EL (cell line): ENCODE results near the gene GPC1.
"Not testable (repeated sequence)": the region's sequence is repeated elsewhere in the genome, so short reads cannot be mapped to it uniquely, and the experiment has no call there.

Experiments
- DNase-seq: peaks from one replicate; pipeline ENCODE4 v3.0.0-alpha.2; 2016

GPC1 gene, protein sequence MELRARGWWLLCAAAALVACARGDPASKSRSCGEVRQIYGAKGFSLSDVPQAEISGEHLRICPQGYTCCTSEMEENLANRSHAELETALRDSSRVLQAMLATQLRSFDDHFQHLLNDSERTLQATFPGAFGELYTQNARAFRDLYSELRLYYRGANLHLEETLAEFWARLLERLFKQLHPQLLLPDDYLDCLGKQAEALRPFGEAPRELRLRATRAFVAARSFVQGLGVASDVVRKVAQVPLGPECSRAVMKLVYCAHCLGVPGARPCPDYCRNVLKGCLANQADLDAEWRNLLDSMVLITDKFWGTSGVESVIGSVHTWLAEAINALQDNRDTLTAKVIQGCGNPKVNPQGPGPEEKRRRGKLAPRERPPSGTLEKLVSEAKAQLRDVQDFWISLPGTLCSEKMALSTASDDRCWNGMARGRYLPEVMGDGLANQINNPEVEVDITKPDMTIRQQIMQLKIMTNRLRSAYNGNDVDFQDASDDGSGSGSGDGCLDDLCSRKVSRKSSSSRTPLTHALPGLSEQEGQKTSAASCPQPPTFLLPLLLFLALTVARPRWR

DNA sequence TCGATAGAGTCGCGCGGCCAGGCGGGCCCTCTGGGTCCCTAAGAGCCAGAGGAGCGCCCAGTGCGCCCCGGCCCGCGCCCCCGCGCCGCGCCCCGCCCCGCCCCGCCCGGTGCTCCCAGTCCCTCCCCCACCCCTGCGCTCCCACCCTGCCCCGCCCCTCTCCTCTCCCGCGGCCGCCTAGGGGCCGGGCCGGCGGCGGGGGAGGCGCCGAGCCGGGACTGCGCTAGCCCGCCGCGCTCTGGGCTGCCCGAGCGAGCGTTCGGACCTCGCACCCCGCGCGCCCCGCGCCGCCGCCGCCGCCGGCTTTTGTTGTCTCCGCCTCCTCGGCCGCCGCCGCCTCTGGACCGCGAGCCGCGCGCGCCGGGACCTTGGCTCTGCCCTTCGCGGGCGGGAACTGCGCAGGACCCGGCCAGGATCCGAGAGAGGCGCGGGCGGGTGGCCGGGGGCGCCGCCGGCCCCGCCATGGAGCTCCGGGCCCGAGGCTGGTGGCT is at the start of gene GPC1:
TSS of gene GPC1 (plus strand) at position 207 of the 491 bp plus-strand sequence. CDS start at position 463, 256 bp downstream.
- peak; percentile 82 for DNase-seq

DNA sequence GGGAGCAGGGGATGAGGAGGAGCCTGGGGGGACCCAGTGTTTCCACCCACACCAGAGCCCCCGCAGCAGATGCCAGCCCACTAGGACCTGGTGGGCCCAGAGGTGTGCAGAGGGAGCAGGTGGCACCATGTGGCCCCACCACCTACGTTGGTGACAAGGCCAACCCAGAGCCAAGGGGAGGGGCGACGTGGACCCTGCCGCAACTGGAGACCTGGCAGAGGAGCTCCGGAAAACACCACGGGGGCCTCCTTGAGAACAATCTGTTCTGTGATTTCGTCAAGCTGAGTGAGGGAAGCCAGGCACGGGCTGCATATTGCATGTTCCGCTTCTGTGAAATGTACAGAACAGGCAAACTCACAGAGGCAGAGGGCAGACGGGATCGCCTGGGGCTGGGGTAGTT is 49.1 kb upstream of the GPC1 start:
- DNase-seq, result no peak

DNA sequence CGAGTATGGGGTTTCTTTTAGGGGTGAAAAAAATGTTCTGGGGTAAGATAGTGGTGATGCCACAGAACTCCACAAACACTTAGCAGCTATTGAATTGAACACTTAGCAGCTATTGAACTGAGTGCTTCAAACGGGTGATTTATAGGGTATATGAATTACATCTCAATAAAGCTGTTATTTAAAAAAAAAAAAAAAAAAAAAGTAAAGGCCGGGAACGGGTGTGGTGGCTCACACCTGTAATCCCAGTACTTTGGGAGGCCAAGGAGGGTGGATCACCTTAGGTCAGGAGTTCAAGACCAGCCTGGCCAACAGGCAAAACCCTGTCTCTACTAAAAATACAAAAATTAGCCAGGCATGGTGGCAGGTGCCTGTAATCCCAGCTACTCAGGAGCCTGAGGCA is 48.7 kb upstream of the GPC1 start:
- not testable (repeated sequence) for DNase-seq

DNA sequence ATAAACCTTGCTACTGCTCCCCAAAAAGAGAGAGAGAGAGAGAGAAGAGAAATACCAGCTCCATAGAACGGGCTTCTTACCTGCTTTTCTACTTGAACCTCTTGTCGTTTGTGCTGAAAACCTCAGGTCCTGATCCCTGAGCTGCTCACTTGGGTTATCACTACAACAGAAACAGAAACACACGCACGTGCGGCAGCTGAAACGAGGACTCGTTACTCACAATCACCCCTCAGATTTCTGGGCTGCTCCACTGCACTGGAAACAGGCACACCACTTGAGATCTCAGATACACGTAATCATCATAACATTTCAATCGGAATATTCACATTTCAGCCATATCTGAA is 48.2 kb upstream of the GPC1 start:
- DNase-seq, result no peak

DNA sequence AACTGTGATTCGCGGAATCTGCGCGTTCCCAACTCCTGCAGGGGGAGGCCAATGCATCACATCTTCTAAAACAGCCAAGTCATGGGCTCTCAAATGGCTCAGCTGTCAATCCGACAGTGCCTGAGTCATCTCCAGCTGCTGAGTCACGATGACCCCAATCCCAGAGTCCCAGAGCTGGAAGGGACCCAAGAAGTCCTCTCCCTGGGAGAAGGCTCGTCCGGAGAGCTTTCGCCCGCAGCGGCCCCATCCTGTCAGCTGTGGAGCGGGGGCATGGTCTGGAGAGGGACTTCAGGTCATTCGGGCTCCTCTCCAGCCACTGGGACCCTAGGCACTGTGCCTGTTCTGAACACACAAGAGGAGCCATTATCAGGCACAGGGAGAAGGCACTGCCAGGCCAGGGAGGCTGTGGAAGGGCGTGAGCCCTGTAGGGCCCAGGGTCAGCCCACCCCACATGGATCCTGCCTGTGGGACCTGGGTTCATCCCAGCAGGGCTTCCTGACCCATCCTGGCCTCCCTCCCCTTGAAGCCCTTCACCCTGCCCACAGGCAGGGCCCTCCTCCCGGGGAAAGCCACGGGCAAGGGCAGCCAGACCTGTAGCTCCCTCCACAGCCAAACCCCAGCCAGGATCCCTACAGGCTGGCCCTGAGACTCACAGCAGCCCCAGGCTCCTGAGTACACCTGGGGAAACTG is 47.6 kb upstream of the GPC1 start:
- DNase-seq, result peak; percentile 98

DNA sequence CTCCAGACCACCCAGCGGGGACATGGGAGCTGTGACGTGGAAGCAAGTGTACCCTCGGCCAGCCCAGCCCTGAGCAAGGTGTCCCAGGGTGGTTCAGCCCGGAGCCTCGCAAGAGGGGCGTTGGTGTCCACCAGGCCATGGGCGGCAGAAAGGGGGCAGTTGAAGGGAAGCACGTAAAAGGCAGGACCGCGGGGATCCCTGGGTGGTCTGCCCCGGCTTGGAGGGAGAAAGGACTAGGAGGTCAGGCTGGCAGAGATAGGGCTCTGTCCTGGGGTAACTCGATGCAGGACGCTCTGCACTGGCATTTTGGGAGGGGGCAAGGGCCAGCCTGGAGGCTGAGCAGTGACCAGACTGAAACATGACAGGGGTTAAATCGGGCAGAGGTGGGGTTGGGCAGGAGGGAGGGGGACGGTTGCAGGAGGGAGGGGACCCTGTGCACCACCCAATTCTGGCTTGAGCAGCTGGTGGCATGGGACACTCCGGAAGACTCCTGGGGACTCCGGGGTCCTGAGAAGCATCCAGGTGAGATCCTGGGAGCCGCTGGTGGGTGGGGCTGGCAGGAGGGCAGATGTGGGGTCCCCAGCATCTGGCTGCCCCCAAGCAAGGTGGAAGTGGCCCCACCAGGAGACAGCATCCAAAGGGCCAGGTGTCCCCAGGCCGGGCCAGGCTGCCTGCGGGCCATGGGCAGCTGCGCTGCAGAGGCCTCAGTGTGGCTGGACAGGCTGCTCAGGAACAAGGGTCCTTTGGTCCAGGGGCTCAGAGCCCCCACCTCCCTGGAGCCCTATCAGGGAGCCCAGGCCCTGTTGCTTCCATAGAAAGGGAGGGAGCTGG is 46.8 kb upstream of the GPC1 start:
- no peak for DNase-seq

DNA sequence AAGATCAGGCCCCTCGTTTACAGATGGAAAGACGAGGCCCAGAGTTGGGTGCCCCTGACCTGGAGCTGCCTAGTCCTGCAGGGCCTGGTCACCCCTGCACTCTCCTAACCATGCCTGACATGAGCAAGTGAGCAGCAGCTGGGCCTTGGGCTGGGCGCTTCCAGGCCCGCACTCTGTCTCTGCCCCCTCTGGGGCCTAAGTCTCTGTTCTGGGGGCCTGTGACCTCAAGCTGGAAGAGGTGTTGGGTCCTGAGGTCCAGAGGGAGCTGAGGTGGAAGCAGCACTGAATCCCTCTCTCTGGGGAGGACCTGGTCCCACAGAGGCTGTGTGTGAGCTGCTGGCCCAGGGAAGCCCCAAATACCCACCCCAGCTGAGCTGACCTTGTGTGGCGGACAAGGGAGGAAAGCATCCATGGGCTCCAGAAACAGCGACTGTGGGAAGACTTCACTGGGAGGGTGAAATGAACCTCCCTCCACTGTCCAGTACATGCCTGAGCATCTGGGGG is 46.1 kb upstream of the GPC1 start:
- DNase-seq, result no peak

DNA sequence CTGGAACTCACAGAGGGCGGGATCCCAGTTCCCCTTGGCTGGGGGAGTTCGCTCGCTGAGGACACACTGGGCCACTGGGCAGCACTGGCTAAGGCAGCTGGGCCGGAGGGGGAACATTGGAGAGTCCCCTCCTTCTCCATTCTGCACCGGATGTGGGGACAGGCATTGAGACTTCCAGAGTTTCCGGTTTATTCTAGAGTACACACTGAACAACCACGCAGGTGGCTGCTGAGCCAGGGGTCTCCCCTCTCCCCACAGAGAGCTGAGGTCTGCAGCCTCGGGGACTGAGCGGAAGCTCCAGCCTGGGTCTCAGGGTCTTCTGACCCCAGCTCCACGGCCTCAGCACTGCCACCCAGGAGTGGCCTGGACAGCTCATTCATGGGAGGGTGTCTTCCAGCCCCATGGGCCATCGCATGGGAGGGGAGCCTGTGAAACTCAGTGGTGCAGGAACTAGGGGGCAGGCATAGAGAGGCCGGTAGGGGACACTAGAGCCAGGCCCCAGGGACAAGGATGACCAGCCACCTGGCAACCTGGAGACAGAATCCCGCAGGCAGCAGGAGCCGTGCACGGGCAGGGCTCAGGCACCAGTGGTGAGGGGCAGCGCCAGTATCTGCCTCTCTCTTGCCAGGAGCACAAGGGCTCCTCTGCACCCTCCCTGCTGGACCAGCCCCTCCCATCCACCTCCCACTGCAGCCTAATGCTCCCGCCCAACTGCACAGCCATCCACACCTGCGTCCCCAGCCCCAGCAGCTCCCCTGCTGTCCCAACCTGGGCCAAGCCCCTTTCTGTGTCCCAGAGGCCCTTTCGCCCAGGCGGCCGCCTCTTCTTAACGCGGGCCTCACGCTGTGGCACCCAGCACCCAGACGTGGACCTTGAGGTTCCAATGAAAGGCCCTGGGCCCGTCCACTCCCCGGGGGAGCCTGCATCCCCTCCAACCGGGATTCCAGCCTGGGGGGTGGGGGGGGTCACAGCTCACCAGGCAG is 45.1 kb upstream of the GPC1 start:
- no peak for DNase-seq

DNA sequence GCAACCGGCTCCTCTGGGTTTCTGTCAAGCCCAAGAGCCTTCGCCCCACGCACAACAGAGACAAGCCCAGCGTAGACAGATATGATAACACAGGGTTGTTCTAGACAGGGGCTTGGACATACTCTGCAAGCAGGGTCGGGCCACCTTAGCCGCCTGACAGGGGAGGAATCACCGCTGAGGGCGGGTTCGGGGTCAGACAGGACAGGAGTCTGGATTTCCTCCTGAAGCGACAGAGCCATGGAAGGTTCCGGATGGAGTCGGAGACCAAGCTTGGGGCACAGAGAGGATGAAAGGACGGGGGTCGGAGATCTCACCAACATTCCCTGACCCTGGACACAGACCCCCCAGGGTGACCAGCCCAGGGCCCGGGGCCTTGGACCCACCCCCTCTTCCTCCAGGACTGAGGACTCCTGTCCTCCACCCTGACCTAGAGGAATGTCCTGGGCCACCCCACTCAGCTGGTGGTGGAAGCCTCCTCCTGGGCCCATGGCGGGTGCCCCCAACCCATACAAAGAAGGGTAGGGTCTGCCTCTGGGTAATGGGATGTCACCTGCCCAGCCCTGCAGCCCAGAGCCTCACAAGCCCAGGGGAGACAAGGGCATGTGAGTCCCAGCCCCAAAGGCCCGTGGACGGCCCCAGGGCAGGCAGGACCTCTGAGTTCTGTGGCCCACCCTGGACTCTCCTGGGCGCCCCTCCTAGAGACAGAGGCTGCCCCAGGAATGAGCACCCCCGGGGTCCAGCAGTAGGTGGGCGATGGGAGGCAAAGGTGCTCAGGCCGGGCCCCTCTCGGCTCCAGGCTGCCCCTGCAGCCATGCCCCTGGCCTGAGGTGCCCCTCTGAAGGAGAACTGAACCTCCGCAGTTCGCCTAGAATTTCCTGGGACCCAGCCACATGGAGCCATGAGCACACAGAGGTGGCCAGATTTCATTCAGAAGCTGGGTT is 44.1 kb upstream of the GPC1 start:
- no peak for DNase-seq

DNA sequence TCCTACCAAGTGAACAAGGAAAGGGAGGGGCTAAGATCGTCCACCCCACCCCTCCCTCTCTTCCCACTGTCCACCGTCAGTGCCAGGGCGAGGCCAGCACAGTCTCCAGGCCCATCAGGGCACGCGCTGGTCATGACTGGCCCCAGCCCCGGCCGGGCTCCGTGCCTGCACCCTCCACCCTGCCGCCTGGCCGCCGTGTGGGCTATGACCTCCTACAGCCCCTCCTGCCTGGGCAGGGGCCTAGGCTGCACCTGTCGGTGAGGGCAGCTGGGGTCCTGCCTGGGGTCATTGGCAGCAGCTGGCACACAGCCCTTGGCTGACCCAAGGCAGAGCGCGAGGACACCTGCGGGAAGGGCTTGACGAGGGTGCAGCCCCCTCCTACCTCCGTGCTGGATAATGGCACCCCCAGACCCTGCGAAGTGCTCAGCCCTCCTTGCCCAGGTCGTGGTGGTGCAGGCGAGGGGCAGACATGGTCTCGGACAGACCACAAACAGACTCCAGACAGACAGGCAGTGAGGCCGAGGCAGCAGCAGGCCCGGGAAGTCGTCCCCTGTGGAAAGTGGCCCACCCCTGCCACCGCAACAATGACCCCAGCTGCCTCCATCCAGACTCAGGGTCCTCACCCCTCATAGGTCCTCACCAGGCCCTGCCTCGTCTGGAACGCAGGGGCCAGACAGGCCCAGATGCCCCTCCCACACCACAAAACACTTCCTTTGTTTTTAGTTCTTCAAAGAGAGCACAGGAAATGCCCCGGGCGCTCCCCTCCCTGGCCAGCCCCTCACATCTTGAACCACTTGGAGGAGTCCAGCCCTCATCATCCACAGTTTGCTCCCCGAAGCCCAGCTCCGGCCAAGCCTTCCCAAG is 43.1 kb upstream of the GPC1 start:
- peak; percentile 70 for DNase-seq

DNA sequence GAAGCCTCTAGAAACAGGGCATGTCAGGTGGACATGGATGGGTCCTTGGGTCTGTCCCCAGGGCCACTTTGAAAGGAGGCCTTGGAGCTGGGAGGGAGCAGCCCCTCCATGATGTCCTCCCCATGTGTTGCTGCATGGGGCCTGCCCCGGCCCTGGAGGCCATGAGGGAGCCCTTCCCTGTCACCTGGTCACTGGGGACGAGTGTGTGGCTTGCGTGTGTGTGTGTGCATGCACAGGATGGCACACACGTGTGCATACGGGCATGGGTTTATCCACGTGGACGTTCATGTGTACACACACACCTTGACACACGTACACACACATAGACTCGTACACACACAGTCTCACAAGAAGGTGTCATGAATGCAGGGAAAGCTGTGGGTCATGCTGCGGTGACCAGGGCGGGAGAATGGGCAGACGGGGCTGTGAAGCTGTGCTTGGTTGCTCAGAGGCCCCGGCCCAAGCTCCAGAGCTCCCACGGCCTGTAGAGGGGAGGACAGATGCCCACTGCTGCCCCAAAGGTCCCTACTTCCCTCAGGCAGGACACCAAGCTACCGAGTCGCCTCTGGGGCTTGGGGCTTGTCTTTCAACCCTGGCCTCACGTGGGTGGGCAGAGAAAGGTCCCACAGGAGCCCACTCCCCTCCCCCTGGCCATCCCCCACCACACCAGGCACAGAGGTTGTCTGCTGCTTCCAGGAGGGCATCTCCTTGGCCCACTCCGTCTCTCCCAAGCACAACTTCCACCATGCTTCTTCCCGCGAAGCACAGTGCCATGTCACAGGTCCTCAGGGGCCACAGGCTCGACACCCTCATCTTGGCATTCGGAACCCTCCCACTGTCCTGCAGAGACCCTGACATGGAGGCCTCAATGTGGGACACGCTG is 42.3 kb upstream of the GPC1 start:
- DNase-seq, result no peak

DNA sequence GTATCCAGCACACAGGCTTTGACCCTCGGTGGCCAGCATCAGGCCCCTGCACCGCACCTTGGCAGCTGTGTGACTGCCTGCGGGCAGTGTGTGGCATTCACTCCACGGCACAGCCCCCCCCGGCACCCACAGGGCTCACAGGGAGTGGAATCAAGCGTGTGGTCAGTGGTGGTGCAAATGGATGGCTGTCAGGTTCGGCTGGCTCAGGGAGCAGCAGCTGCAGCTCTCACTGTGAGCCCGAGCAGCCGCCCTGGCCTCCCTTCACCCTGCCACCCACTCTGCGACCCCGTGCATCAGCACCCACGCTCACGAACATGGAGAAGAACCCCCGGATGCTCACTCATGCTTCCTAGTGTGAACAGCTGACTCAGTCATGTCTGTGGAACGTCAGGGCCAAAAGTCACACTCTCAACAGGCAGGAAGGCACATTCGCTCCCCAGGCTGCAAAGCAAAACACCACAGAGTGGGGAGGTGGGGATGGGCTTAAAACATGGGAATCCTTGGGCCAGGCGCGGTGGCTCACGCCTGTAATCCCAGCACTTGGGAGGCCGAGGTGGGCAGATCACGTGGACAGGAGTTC is 41.5 kb upstream of the GPC1 start:
- peak; percentile 56 for DNase-seq

DNA sequence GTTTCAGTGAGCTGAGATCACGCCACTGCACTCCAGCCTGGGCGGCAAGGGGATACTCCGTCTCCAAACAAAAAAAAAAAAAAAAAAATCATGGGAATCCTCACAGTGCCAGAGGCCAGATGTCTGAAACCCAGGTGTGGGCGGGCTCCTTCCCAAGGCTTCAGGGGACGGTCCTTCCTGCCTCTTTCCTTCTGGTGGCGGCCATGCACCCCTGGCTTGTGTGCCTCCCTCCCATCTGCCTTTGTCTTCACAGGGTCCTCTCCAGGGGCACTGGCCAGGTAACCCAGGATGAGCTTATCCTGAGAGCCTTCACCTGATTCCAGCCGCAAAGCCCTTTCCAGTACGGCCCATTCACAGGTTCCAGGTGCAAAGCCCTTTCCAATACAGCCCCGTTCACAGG is 40.9 kb upstream of the GPC1 start:
- no peak for DNase-seq

DNA sequence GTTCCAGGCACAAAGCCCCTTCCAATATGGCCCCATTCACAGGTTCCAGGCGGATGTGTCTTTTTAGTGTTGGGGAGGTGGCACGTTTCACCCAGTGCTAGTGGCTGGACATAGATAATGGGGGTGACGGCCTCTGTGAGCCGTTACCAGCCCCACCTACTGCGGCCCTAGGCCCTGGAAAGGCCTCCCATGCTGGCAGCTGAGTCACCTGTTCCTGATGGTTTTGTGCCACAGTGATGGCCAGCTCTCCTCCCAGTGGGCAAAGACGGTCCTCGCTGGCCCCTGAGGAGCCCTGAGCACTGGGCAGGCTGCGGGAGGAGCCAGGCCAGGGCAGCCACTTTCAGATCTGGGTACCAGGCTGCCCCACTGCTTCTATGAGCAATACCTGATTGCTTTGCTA is 40.0 kb upstream of the GPC1 start:
- no peak for DNase-seq

DNA sequence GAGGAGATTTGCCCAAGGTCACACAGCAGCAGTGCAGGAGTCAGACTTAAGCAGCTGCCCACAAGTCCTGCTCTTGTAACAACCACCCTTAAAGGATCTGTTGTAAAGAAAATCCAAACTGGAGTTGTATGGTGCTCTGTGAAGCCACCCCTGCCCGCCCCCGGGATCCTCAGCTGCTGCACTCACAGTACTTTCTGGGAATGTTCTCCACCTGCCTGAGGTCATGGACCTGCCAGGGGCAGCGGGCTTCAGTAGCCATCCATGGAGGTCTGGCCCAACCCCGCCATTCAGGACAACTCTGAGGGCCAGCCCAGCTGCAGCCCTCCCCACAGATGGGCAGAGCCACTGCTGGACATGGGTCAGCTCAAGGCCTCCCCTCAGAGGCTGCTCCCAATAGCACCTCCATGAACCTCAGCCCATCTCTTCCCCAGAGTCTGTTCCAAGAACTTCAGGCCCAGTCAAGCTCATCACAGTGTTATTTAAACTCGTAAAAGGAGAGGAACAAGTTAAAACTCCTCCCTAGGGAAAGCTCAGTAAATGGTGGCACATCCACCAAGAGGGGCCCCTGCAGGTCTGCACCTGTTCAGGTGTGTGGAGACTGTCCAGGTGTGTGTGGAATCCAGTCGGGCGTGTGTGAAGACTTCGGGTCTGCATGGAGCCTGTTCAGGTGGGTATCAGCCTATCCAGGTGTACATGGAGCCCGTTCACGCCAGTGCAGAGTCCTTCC is 39.4 kb upstream of the GPC1 start:
- DNase-seq, result no peak

DNA sequence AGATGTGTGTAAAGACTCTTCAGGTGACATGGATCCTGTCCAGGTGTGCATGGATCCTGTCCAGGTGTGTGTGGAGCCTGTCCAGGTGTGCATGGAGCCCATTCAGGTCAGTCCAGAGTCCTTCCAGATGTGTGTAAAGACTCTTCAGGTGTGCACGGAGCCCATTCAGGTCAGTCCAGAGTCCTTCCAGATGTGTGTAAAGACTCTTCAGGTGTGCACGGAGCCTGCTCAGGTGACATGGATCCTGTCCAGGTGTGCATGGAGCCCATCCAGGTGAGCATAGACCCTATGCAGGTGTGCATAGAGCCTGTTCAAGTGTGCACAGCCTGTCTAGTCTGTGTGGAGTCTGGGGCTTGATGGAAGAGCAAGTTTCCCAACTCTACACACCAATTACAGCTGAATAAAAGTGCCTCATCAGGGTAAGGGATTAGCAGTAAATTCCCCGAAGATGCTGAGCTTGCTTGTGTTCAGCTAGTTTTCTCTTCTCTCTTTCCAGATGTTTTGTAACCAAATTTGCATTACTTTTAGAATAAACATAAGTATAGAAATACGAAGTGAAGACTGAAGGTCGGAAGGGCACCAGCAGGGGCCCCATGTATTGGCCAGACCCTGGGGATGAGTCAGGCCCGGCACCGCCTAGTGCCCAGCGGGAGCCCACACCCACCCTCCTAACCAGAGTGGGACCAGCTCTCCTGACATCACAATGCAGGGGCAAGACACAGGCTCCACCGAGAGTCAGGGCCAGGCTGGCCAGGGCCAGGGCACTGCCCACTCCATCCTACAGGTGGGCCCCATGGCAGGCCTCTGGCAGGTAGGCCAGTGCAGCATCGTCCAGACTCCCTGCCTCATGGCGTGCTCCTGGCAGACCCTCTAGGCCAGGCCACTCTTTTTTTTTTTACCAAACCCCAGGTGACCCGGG is 38.6 kb upstream of the GPC1 start:
- no peak for DNase-seq
